Stimulated activated effector memory CD8-positive, alpha-beta T cell treated with anti-CD3 and anti-CD28 coated beads, Interleukin-12 subunit alpha, Interleukin-12 subunit beta, amount 100 ng/mL, for 72 hours (primary cell): Measurements from ENCODE around the gene WSCD1.

Experiments used
- ATAC-seq: fragments of 150-1000 bp; cut with Tn5 transposase; 2 replicates; pipeline ENCODE4 v1.10.0; 2021
- DNase-seq, 2 donors: peaks; one replicate each; pipeline ENCODE4 v3.0.0; 2021 to 2022; ENCODE audit warnings: low spot score in 2 of 2
- H3K27ac Mint-ChIP-seq: one replicate; pipeline ENCODE4 v1.8.0; 2022; ENCODE audit warnings: mild to moderate bottlenecking, mixed read lengths
- H3K36me3 Mint-ChIP-seq: one replicate; pipeline ENCODE4 v1.8.0; 2022; ENCODE audit warnings: mild to moderate bottlenecking, mixed read lengths
- H3K4me1 Mint-ChIP-seq: one replicate; pipeline ENCODE4 v1.8.0; 2022; ENCODE audit warnings: mixed read lengths
- H3K4me3 Mint-ChIP-seq: one replicate; pipeline ENCODE4 v1.8.0; 2022; ENCODE audit warnings: mild to moderate bottlenecking, mixed read lengths
- H3K9me3 Mint-ChIP-seq: one replicate; pipeline ENCODE4 v1.8.0; 2022; ENCODE audit warnings: mixed read lengths

Gene WSCD1

GRCh38 chr17:6069539-6070429, at the start of gene WSCD1:
WSCD1 (plus strand) TSS chr17:6070379; CDS start chr17:6080659, 10,280 bp downstream.
- Mint-ChIP-seq H3K9me3 (no peaks in the 10 kb centered on the region), H3K27ac (peak within 1 kb of the TSS; percentile 21), H3K4me1 (peaks cover 14% of the 10 kb centered on the region), H3K4me3 (peak within 1 kb of the TSS; percentile 66), H3K36me3 (no peaks in the 10 kb centered on the region)
- no peak for DNase-seq
- ATAC-seq: peak; percentile 4

- DNase-seq (no peak), ATAC-seq (no peak)
- Mint-ChIP-seq H3K4me1 (no peaks in the 10 kb centered on the region), H3K36me3 (no peaks in the 10 kb centered on the region), H3K27ac (no peak overlapping the region), H3K9me3 (no peaks in the 10 kb centered on the region), H3K4me3 (no peak overlapping the region)
Measured at GRCh38 chr17:6021011-6021400, 49.2 kb upstream of the WSCD1 start.

DNA sequence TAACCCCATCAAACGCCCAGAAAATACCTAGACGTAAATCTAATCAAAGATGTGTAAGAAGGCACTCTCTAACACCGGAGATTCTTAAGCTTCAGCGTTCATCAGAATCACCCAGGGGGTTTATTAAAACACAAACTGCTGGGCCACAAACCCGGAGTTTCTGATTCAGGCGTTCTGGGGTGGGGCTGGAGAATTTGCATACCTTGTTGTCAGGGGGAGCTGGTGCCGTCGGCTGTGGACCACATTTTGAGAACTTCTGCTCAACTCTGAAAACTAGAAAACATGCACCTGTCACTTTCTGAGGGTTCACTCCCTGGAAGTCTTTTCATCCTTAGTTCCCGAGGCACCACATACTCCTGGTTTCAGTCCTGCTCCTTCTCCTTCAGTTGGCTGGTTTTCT, 48.6 kb upstream of the WSCD1 start:
- ATAC-seq: no peak
- H3K4me1 Mint-ChIP-seq: no peaks in the 10 kb centered on the region

DNA sequence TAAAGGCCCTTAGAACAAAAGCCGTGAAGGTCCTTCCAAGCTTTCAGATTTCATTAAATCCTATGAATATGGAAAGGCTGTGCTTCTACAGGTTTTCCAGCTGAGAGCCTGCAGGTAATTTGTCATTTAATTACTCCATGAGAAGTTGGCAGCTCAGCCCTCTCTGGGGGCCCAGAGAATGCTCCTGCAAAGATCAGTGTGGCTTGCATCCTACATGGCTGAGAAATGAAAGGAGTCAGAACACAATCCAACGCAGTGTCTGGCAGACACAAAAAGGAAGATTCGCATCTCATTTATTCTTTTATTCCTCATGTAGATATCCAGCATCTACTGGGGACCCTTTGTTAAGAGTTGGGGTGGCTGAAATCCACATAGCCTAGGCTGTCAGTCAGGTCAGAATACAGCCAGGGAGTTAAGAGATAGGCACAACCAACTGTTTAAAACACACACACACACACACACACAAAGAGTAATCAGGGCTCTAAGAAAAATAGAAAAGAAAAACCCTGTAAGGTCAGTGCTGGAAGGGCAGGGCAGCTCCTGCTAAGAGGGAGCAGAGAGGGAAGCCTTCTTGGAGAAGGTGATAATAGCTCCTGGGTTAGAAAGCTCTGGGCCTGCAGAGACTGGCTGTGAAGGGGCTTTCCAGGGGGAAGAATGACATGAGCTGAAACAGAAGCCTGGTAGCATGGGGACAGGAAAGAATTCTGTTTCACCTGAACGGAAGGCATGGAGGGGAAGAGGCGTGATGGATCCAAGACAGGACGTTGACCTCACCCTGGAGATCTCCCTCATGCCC, 46.9 kb upstream of the WSCD1 start:
- H3K36me3 Mint-ChIP-seq: no peaks in the 10 kb centered on the region

More for the DNA sequence above, 48.6 kb upstream of the WSCD1 start:
- DNase-seq: no peak
- Mint-ChIP-seq H3K36me3 (no peaks in the 10 kb centered on the region), H3K27ac (no peak overlapping the region), H3K9me3 (no peaks in the 10 kb centered on the region), H3K4me3 (no peak overlapping the region)

GRCh38 chr17:6024576-6024975, 45.6 kb upstream of the WSCD1 start:
- no peaks in the 10 kb centered on the region for H3K9me3 Mint-ChIP-seq
- H3K27ac Mint-ChIP-seq: no peak overlapping the region
- no peak overlapping the region for H3K4me3 Mint-ChIP-seq
- no peaks in the 10 kb centered on the region for H3K36me3 Mint-ChIP-seq
- DNase-seq (no peak), ATAC-seq (no peak)
- H3K4me1 Mint-ChIP-seq: no peaks in the 10 kb centered on the region

More for the DNA sequence above, 46.9 kb upstream of the WSCD1 start:
- no peaks in the 10 kb centered on the region for H3K4me1 Mint-ChIP-seq
- H3K9me3 Mint-ChIP-seq: no peaks in the 10 kb centered on the region
- no peak overlapping the region for H3K4me3 Mint-ChIP-seq
- no peak overlapping the region for H3K27ac Mint-ChIP-seq
- ATAC-seq (no peak), DNase-seq (no peak)

- Mint-ChIP-seq H3K36me3 (no peaks in the 10 kb centered on the region), H3K9me3 (no peaks in the 10 kb centered on the region), H3K27ac (no peak overlapping the region), H3K4me3 (no peak overlapping the region), H3K4me1 (no peaks in the 10 kb centered on the region)
- DNase-seq: no peak
- no peak for ATAC-seq
Measured at GRCh38 chr17:6027342-6028024, 42.7 kb upstream of the WSCD1 start.

DNA sequence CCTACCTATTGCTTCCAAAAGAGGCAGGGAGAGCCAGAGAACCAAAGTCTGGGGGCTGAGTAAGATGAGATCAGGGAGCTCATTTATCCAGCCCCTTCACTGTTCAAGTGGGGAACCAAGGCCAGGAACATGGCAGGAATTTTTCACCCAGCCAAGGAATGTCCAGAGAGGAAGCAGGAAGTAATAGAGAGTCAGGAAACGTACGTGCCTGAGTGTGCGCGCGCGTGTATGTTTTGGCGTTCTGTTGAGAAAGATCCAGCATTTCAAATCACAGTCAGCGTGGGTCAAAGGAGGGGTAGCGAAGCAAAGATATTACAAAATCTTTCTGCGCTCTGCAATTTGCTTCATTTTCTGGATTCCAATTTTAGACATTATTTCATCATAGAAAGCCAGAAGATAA, 41.9 kb upstream of the WSCD1 start:
- Mint-ChIP-seq H3K4me1 (no peaks in the 10 kb centered on the region), H3K27ac (no peak overlapping the region)
- ATAC-seq: no peak

GRCh38 chr17:6035801-6036394, 34.3 kb upstream of the WSCD1 start:
- Mint-ChIP-seq H3K36me3 (no peaks in the 10 kb centered on the region), H3K27ac (no peak overlapping the region), H3K4me3 (no peak overlapping the region), H3K9me3 (no peaks in the 10 kb centered on the region), H3K4me1 (no peaks in the 10 kb centered on the region)
- DNase-seq: no peak
- no peak for ATAC-seq

More for the DNA sequence above, 41.9 kb upstream of the WSCD1 start:
- DNase-seq: no peak
- Mint-ChIP-seq H3K9me3 (no peaks in the 10 kb centered on the region), H3K36me3 (no peaks in the 10 kb centered on the region), H3K4me3 (no peak overlapping the region)

DNA sequence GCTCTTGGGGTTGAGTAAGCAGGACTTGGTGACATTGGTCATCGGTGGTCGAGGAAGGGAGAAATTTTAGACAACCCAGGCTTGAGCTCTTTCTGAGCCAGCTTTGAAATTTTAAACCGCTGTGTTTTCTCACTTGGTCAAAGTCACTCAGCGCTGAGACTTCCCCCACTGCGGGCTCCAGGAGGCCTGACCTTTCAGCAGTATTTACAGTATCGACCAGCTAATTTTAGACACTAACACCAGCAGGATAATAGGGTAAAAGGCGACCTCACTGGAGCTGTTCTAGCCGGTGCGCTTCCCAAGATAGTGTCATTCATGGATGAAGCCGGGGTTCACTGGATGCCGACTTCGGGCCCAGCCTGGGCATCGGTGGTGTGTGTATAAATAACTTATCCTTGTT, 29.7 kb upstream of the WSCD1 start:
- Mint-ChIP-seq H3K4me3 (no peak overlapping the region), H3K36me3 (no peaks in the 10 kb centered on the region), H3K27ac (no peak overlapping the region), H3K4me1 (no peaks in the 10 kb centered on the region), H3K9me3 (no peaks in the 10 kb centered on the region)
- no peak for ATAC-seq
- DNase-seq: no peak

- Mint-ChIP-seq H3K4me3 (no peak overlapping the region), H3K4me1 (no peaks in the 10 kb centered on the region), H3K36me3 (no peaks in the 10 kb centered on the region), H3K9me3 (no peaks in the 10 kb centered on the region), H3K27ac (no peak overlapping the region)
- DNase-seq: no peak
- ATAC-seq: no peak
Measured at GRCh38 chr17:6041246-6041645, 28.9 kb upstream of the WSCD1 start.

- Mint-ChIP-seq H3K4me1 (no peaks in the 10 kb centered on the region), H3K27ac (no peak overlapping the region), H3K36me3 (no peaks in the 10 kb centered on the region), H3K4me3 (no peak overlapping the region), H3K9me3 (no peaks in the 10 kb centered on the region)
- DNase-seq (no peak), ATAC-seq (no peak)
Measured at GRCh38 chr17:6043405-6043804, 26.8 kb upstream of the WSCD1 start.

- Mint-ChIP-seq H3K27ac (no peak overlapping the region), H3K36me3 (no peaks in the 10 kb centered on the region), H3K4me3 (no peak overlapping the region), H3K9me3 (no peaks in the 10 kb centered on the region), H3K4me1 (no peaks in the 10 kb centered on the region)
- DNase-seq (no peak), ATAC-seq (no peak)
Measured at GRCh38 chr17:6044261-6044660, 25.9 kb upstream of the WSCD1 start.

- no peaks in the 10 kb centered on the region for H3K4me1 Mint-ChIP-seq
- H3K27ac Mint-ChIP-seq: no peak overlapping the region
- DNase-seq (no peak), ATAC-seq (no peak)
- H3K36me3 Mint-ChIP-seq: no peaks in the 10 kb centered on the region
- no peaks in the 10 kb centered on the region for H3K9me3 Mint-ChIP-seq
- H3K4me3 Mint-ChIP-seq: no peak overlapping the region
Measured at GRCh38 chr17:6045621-6046357, 24.4 kb upstream of the WSCD1 start.

GRCh38 chr17:6046431-6046830, 23.7 kb upstream of the WSCD1 start:
- Mint-ChIP-seq H3K4me1 (no peaks in the 10 kb centered on the region), H3K27ac (no peak overlapping the region), H3K4me3 (no peak overlapping the region), H3K9me3 (no peaks in the 10 kb centered on the region), H3K36me3 (no peaks in the 10 kb centered on the region)
- DNase-seq (no peak), ATAC-seq (no peak)
